GM23338 (cell line): ENCODE results near the gene EFR3B. TPM values are rescaled to one million over a fixed set of nuclear protein-coding genes. Genes with fewer than 3 reads are reported as not detected.

ENCODE experiments used
- ATAC-seq: fragments of 200-7000 bp; cut with Tn5 transposase; 3 replicates; pipeline ENCODE4 v1.9.1; 2020
- DNase-seq: peaks from one replicate; pipeline ENCODE4 v3.0.0-alpha.2; 2015; ENCODE audit warnings: low spot score
- H2AFZ ChIP-seq: fragments of 200-600 bp; sonication (generic); 2 replicates; pipeline ENCODE4 v1.8.0; 2016; ENCODE audit warnings: antibody characterized with exemption, mild to moderate bottlenecking, moderate library complexity
- H3F3A ChIP-seq: fragments of 200-600 bp; sonication (generic); replicated peaks from 2 replicates; pipeline ENCODE4 v1.8.0; 2017; ENCODE audit warnings: antibody characterized with exemption, mixed run types, low read depth
- H3K27ac ChIP-seq: fragments of 200-600 bp; sonication (generic); 2 replicates; pipeline ENCODE4 v1.6.1; 2016; ENCODE audit warnings: low read depth
- H3K27me3 ChIP-seq: fragments of 200-600 bp; sonication (generic); 2 replicates; pipeline ENCODE4 v1.8.0; 2016; ENCODE audit warnings: mild to moderate bottlenecking, mixed run types, moderate library complexity; ENCODE audit not compliant: insufficient read depth
- H3K36me3 ChIP-seq: fragments of 200-600 bp; sonication (generic); 2 replicates; pipeline ENCODE4 v1.8.0; 2016; ENCODE audit warnings: mild to moderate bottlenecking; ENCODE audit not compliant: insufficient read depth
- H3K4me1 ChIP-seq: fragments of 200-600 bp; sonication (generic); 2 replicates; pipeline ENCODE4 v1.8.0; 2016; ENCODE audit warnings: mild to moderate bottlenecking, moderate library complexity; ENCODE audit not compliant: insufficient read depth
- H3K4me2 ChIP-seq: fragments of 200-600 bp; sonication (generic); 2 replicates; pipeline ENCODE4 v1.7.1; 2017; ENCODE audit warnings: mixed run types
- H3K4me3 ChIP-seq: fragments of 200-600 bp; sonication (generic); 2 replicates; pipeline ENCODE4 v1.6.1; 2016; ENCODE audit warnings: mixed run types
- H3K79me2 ChIP-seq: fragments of 200-600 bp; sonication (generic); replicated peaks from 2 replicates; pipeline ENCODE4 v1.8.0; 2017; ENCODE audit warnings: mild to moderate bottlenecking; ENCODE audit not compliant: insufficient read depth
- H3K9me2 ChIP-seq: fragments of 200-600 bp; sonication (generic); 2 replicates; pipeline ENCODE4 v1.8.0; 2017; ENCODE audit not compliant: insufficient read depth
- H4K20me1 ChIP-seq: fragments of 200-600 bp; sonication (generic); replicated peaks from 2 replicates; pipeline ENCODE4 v1.8.0; 2017; ENCODE audit warnings: mild to moderate bottlenecking; ENCODE audit not compliant: insufficient read depth
- H3K27ac Mint-ChIP-seq: 2 replicates; pipeline ENCODE4 v1.8.0; 2020; ENCODE audit warnings: inconsistent platforms, mild to moderate bottlenecking, moderate library complexity, mixed read lengths
- H3K27me3 Mint-ChIP-seq: 3 replicates; pipeline ENCODE4 v1.8.0; 2022; ENCODE audit warnings: low read depth, mild to moderate bottlenecking, moderate library complexity, mixed read lengths, inconsistent platforms; ENCODE audit not compliant: insufficient read depth, poor library complexity
- H3K36me3 Mint-ChIP-seq: 3 replicates; pipeline ENCODE4 v1.8.0; 2021; ENCODE audit warnings: low read depth, mild to moderate bottlenecking, inconsistent platforms, moderate library complexity, mixed read lengths
- H3K4me1 Mint-ChIP-seq: 3 replicates; pipeline ENCODE4 v1.8.0; 2020; ENCODE audit warnings: mild to moderate bottlenecking, inconsistent platforms, mixed read lengths
- H3K4me3 Mint-ChIP-seq: 3 replicates; pipeline ENCODE4 v1.8.0; 2021; ENCODE audit warnings: moderate library complexity, mild to moderate bottlenecking, inconsistent platforms, mixed read lengths
- H3K9me3 Mint-ChIP-seq: 3 replicates; pipeline ENCODE4 v1.8.0; 2020; ENCODE audit warnings: moderate library complexity, mild to moderate bottlenecking, inconsistent platforms, mixed read lengths
- CREB1 ChIP-seq: fragments of 250-450 bp; sonication (Bioruptor Pico); IDR thresholded peaks from 2 replicates; pipeline ENCODE4 v1.5.0; 2020; ENCODE audit warnings: low read depth, mild to moderate bottlenecking, moderate library complexity
- CTCF ChIP-seq, 2 experiments: fragments of 200-600 bp in 1 of 2; sonication (generic) in 1 of 2; conservative IDR thresholded peaks; 2 replicates each; pipeline versions ENCODE4 v1.5.1 to v1.6.1; 2016 to 2017; ENCODE audit warnings: antibody characterized with exemption in 2 of 2, low read depth in 2 of 2, mild to moderate bottlenecking in 2 of 2, moderate library complexity in 1 of 2
- ETS1 ChIP-seq: IDR thresholded peaks from 2 replicates; pipeline ENCODE4 v1.6.1; 2016; ENCODE audit warnings: antibody characterized with exemption
- EZH2 ChIP-seq: fragments of 200-600 bp; sonication (generic); IDR thresholded peaks from one replicate; pipeline ENCODE4 v1.8.0; 2017; ENCODE audit warnings: antibody characterized with exemption, mild to moderate bottlenecking, low read depth; ENCODE audit not compliant: unreplicated experiment
- EZH2phosphoT487 ChIP-seq: fragments of 200-600 bp; sonication (generic); IDR thresholded peaks from one replicate; pipeline ENCODE4 v1.8.1; 2018; ENCODE audit warnings: antibody characterized with exemption; ENCODE audit not compliant: unreplicated experiment
- JUNB ChIP-seq: IDR thresholded peaks from one replicate; pipeline ENCODE4 v1.6.1; 2016; ENCODE audit warnings: antibody characterized with exemption; ENCODE audit not compliant: unreplicated experiment
- NANOG ChIP-seq: IDR thresholded peaks from 2 replicates; pipeline ENCODE4 v1.6.1; 2016; ENCODE audit warnings: antibody characterized with exemption, borderline replicate concordance
- POLR2AphosphoS5 ChIP-seq: IDR thresholded peaks from 2 replicates; pipeline ENCODE4 v1.6.1; 2016; ENCODE audit warnings: antibody characterized with exemption, low read depth
- REST ChIP-seq: IDR thresholded peaks from one replicate; pipeline ENCODE4 v1.6.1; 2018; ENCODE audit warnings: antibody characterized with exemption; ENCODE audit not compliant: unreplicated experiment
- STAT1 ChIP-seq: IDR thresholded peaks from one replicate; pipeline ENCODE4 v1.6.1; 2016; ENCODE audit warnings: antibody characterized with exemption; ENCODE audit not compliant: unreplicated experiment
- ZNF114 ChIP-seq: fragments of 250-450 bp; sonication (Bioruptor Pico); IDR thresholded peaks from 2 replicates; pipeline ENCODE4 v1.5.0; 2020; ENCODE audit warnings: mild to moderate bottlenecking, moderate library complexity
- ZNF331 ChIP-seq: fragments of 250-450 bp; sonication (Bioruptor Pico); IDR thresholded peaks from 2 replicates; pipeline ENCODE4 v1.5.0; 2020; ENCODE audit warnings: low read depth, mild to moderate bottlenecking, moderate library complexity
- ZNF462 ChIP-seq: fragments of 250-450 bp; sonication (Bioruptor Pico); IDR thresholded peaks from 2 replicates; pipeline ENCODE4 v1.5.0; 2020; ENCODE audit warnings: mild to moderate bottlenecking, moderate library complexity
- polyA plus RNA-seq: library from polyadenylated mRNA; unstranded; fragments of >200 nt; fragmentation: Nextera tagmentation; extraction: Ambion mirVana; gene quantifications from 2 replicates; pipeline ENCODE4 v1.2.1, GENCODE V29; 2016
- total RNA-seq: library from RNA; depleted of rRNA; stranded (reverse); fragments of >200 nt; shearing (Covaris generic); gene quantifications from 2 replicates; pipeline ENCODE4 v1.2.3, GENCODE V29; 2014

EFR3B gene
- total and polyA plus RNA-seq, 2 experiments from 2014 or later = 3.3 to 10.7 TPM

GRCh38 chr2:25001325-25001637 lies 40.6 kb upstream of the EFR3B start:
- ATAC-seq (no peak), DNase-seq (no peak)
- H3K4me3 Mint-ChIP-seq = no peak overlapping the region
- H3K27ac Mint-ChIP-seq = no peak overlapping the region
- Histone ChIP-seq H2AFZ (peak overlapping the region; percentile 88), H3K27ac (no peak overlapping the region), H4K20me1 (no peaks in the 10 kb centered on the region), H3K4me2 (no peak overlapping the region), H3K9me2 (no peaks in the 10 kb centered on the region), H3K27me3 (no peaks in the 10 kb centered on the region), H3K79me2 (no peaks in the 10 kb centered on the region), H3F3A (no peaks in the 10 kb centered on the region), H3K4me3 (no peak overlapping the region), H3K36me3 (no peaks in the 10 kb centered on the region), H3K4me1 (peaks cover 2% of the 10 kb centered on the region; the same call in 1 of the 2 replicates)
- no peaks in the 10 kb centered on the region for H3K4me1 Mint-ChIP-seq
- no peaks in the 10 kb centered on the region for H3K36me3 Mint-ChIP-seq
- H3K27me3 Mint-ChIP-seq = no peaks in the 10 kb centered on the region
- H3K9me3 Mint-ChIP-seq = no peaks in the 10 kb centered on the region
- no peak for TF ChIP-seq NANOG
- no peak for TF ChIP-seq REST
- no peak for TF ChIP-seq ETS1
- no peak for TF ChIP-seq CREB1 (CRISPR knock-in tag)
- no peak for TF ChIP-seq EZH2phosphoT487
- no peak for TF ChIP-seq POLR2AphosphoS5
- no peak for TF ChIP-seq EZH2
- TF ChIP-seq ZNF331 (CRISPR knock-in tag) = no peak
- no peak for TF ChIP-seq STAT1
- TF ChIP-seq JUNB = no peak
- TF ChIP-seq ZNF462 (CRISPR knock-in tag) = no peak
- TF ChIP-seq ZNF114 (CRISPR knock-in tag) = no peak
- no peak for TF ChIP-seq CTCF (conservative IDR thresholded peaks at IDR 0.05; ENCODE audit: low read depth in 2 of 2)
